Hepatocyte (in vitro differentiated cells): ENCODE data around the gene ENOX1. TPM values are rescaled to one million over a fixed set of nuclear protein-coding genes. Genes with fewer than 3 reads are reported as not detected.

ENCODE experiments used
- DNase-seq: peaks from one replicate; pipeline ENCODE4 v3.0.0-alpha.2; 2016; ENCODE audit warnings: low spot score
- H2AFZ ChIP-seq: fragments of 200-600 bp; sonication (generic); 2 replicates; pipeline ENCODE4 v1.6.0; 2016; ENCODE audit warnings: antibody characterized with exemption, mild to moderate bottlenecking
- H3K27ac ChIP-seq: fragments of 200-600 bp; sonication (generic); 2 replicates; pipeline ENCODE4 v1.5.1; 2016; ENCODE audit warnings: mild to moderate bottlenecking
- H3K27me3 ChIP-seq: fragments of 200-600 bp; sonication (generic); 2 replicates; pipeline ENCODE4 v1.6.1; 2016
- H3K36me3 ChIP-seq: fragments of 200-600 bp; sonication (generic); replicated peaks from 2 replicates; pipeline ENCODE4 v1.5.1; 2016; ENCODE audit warnings: low read depth; ENCODE audit not compliant: insufficient read depth
- H3K4me1 ChIP-seq: fragments of 200-600 bp; sonication (generic); 2 replicates; pipeline ENCODE4 v1.5.1; 2016; ENCODE audit warnings: mild to moderate bottlenecking, moderate library complexity; ENCODE audit not compliant: insufficient read depth
- H3K4me2 ChIP-seq: fragments of 200-600 bp; sonication (generic); 2 replicates; pipeline ENCODE4 v1.6.0; 2016
- H3K4me3 ChIP-seq: fragments of 200-600 bp; sonication (generic); 2 replicates; pipeline ENCODE4 v1.5.1; 2016; ENCODE audit warnings: mild to moderate bottlenecking
- H3K79me2 ChIP-seq: fragments of 200-600 bp; sonication (generic); 2 replicates; pipeline ENCODE4 v1.6.0; 2017; ENCODE audit warnings: mild to moderate bottlenecking
- H3K9me2 ChIP-seq: fragments of 200-600 bp; sonication (generic); replicated peaks from 2 replicates; pipeline ENCODE4 v1.6.0; 2017; ENCODE audit warnings: mild to moderate bottlenecking; ENCODE audit not compliant: insufficient read depth
- H3K9me3 ChIP-seq: fragments of 200-600 bp; sonication (generic); 2 replicates; pipeline ENCODE4 v1.5.1; 2016; ENCODE audit warnings: low read depth, mild to moderate bottlenecking
- H4K20me1 ChIP-seq: fragments of 200-600 bp; sonication (generic); 2 replicates; pipeline ENCODE4 v1.6.0; 2016; ENCODE audit warnings: mild to moderate bottlenecking; ENCODE audit not compliant: insufficient read depth, poor library complexity, severe bottlenecking
- EZH2 ChIP-seq: fragments of 200-600 bp; sonication (generic); IDR thresholded peaks from 2 replicates; pipeline ENCODE4 v1.6.1; 2016; ENCODE audit warnings: antibody characterized with exemption, mild to moderate bottlenecking, borderline replicate concordance
- EZH2phosphoT487 ChIP-seq: fragments of 200-600 bp; sonication (generic); IDR thresholded peaks from one replicate; pipeline ENCODE4 v1.6.1; 2018; ENCODE audit warnings: antibody characterized with exemption, mild to moderate bottlenecking, low read depth, moderate library complexity; ENCODE audit not compliant: unreplicated experiment, severe bottlenecking
- WGBS: methylation state at CpG from one replicate; pipeline ENCODE4 v1.1.6; 2016; ENCODE audit warnings: low lambda C conversion rate; ENCODE audit errors: missing lambda C conversion rate; 5-methylcytosine and 5-hydroxymethylcytosine counted together
- polyA plus RNA-seq: library from polyadenylated mRNA; unstranded; fragments of >200 nt; fragmentation: Nextera tagmentation; extraction: Ambion mirVana; gene quantifications from 2 replicates; pipeline ENCODE4 v1.2.1, GENCODE V29; 2016
- total RNA-seq: library from RNA; depleted of rRNA; stranded (reverse); fragments of >200 nt; gene quantifications from 2 replicates; pipeline ENCODE4 v1.2.3, GENCODE V29; 2014
- TF ChIP-seq, protein P1 (sequence below): fragments of 200-600 bp; sonication (generic); IDR thresholded peaks from 2 replicates; pipeline ENCODE4 v1.5.1; 2016; ENCODE audit warnings: antibody characterized with exemption, mild to moderate bottlenecking; ENCODE audit not compliant: poor library complexity

ENOX1 gene
- total and polyA plus RNA-seq, 2 experiments from 2014 or later = 2.4 to 4.0 TPM

DNA sequence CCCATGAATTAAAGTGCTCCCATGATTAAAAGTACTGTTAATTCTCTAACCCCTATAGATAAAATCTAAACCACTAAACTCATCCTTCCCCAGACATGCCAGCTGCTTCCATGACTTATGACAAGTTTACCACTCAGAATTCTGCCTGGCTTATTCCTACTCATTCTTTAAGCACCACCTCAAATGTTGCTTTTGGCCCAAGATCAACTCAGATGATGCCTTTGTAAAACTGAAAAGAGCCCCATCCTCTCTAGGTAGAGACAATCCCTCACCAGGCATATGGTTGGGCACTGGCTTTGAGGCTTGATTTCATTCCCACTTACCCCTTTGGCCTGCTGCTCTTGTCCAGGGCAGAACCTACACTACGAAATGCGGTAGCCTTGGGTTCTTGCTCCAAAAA lies 513.4 kb downstream of the ENOX1 start:
- Histone ChIP-seq H4K20me1 (no peaks in the 10 kb centered on the region), H3K27me3 (no peaks in the 10 kb centered on the region), H2AFZ (no peak overlapping the region), H3K79me2 (no peaks in the 10 kb centered on the region), H3K27ac (no peak overlapping the region), H3K4me1 (peaks cover 26% of the 10 kb centered on the region), H3K4me2 (no peak overlapping the region), H3K36me3 (no peaks in the 10 kb centered on the region), H3K4me3 (no peak overlapping the region), H3K9me3 (no peaks in the 10 kb centered on the region), H3K9me2 (no peaks in the 10 kb centered on the region)
- DNase-seq = no peak
- TF ChIP-seq EZH2phosphoT487 = no peak
- no peak for TF ChIP-seq EZH2
- TF ChIP-seq, protein P1, sequence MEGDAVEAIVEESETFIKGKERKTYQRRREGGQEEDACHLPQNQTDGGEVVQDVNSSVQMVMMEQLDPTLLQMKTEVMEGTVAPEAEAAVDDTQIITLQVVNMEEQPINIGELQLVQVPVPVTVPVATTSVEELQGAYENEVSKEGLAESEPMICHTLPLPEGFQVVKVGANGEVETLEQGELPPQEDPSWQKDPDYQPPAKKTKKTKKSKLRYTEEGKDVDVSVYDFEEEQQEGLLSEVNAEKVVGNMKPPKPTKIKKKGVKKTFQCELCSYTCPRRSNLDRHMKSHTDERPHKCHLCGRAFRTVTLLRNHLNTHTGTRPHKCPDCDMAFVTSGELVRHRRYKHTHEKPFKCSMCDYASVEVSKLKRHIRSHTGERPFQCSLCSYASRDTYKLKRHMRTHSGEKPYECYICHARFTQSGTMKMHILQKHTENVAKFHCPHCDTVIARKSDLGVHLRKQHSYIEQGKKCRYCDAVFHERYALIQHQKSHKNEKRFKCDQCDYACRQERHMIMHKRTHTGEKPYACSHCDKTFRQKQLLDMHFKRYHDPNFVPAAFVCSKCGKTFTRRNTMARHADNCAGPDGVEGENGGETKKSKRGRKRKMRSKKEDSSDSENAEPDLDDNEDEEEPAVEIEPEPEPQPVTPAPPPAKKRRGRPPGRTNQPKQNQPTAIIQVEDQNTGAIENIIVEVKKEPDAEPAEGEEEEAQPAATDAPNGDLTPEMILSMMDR = no peak
- WGBS = 98% methylated on average over 2 of the region's 2 CpGs

DNA sequence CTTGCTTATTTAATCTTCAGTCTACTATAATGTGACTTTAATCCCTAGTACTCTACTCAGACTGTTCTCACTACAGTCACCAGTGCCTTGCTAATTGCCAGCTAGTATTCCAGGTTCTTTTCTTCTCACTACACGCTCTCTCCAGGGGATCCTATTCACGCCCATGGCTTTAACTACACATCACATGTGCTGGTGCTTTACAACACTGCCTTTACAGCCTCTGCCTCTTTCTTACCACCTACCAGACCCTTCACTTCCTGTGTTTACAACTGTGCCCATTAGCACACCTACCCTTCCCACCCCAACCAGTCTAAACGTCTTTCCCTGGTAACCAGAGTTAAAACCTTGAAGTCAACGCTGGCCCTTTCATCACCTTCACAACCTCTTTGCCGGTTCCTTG lies 513.9 kb downstream of the ENOX1 start:
- no peak overlapping the region for H3K4me3 ChIP-seq
- no peaks in the 10 kb centered on the region for H4K20me1 ChIP-seq
- H2AFZ ChIP-seq = no peak overlapping the region
- no peaks in the 10 kb centered on the region for H3K79me2 ChIP-seq
- DNase-seq = no peak
- no peaks in the 10 kb centered on the region for H3K9me2 ChIP-seq
- no peak overlapping the region for H3K27ac ChIP-seq
- H3K9me3 ChIP-seq = no peaks in the 10 kb centered on the region
- 81% methylated on average over 5 of the region's 5 CpGs for WGBS
- H3K4me2 ChIP-seq = no peak overlapping the region
- no peaks in the 10 kb centered on the region for H3K27me3 ChIP-seq
- peaks cover 29% of the 10 kb centered on the region for H3K4me1 ChIP-seq
- no peaks in the 10 kb centered on the region for H3K36me3 ChIP-seq
- TF ChIP-seq EZH2phosphoT487 (no peak), EZH2 (no peak)
- TF ChIP-seq, protein P1 = no peak

DNA sequence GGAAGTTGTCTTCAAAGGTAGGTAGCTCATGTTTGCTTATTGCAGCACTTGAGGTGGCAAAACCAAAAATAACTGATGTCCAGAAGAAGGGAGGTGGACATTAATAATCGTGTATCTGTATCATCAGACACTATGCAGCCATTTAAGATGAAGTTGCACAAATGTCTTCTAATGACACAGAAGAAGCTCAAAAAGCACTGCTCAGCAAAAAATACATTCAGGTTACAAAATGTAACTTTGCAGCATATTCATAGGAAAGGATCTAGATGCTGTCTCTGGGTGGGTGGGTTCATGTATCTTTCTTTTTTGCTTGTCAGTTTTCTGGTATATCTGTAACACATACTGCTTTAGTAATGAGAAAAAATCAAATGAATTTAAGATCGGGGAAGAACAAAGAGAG lies 515.6 kb downstream of the ENOX1 start:
- H3K79me2 ChIP-seq = no peaks in the 10 kb centered on the region
- TF ChIP-seq EZH2phosphoT487 (no peak), EZH2 (no peak)
- TF ChIP-seq, protein P1 = no peak
- H4K20me1 ChIP-seq = no peaks in the 10 kb centered on the region
- H3K4me1 ChIP-seq = peaks cover 29% of the 10 kb centered on the region
- no peaks in the 10 kb centered on the region for H3K36me3 ChIP-seq
- no peaks in the 10 kb centered on the region for H3K9me2 ChIP-seq
- no peak overlapping the region for H3K4me2 ChIP-seq
- no peak overlapping the region for H3K4me3 ChIP-seq
- H3K9me3 ChIP-seq = no peaks in the 10 kb centered on the region
- no peak overlapping the region for H3K27ac ChIP-seq
- WGBS = 91% methylated on average over 2 of the region's 2 CpGs
- no peak for DNase-seq
- no peak overlapping the region for H2AFZ ChIP-seq
- H3K27me3 ChIP-seq = no peaks in the 10 kb centered on the region
